Measurements from ENCODE around the gene FGD5.

GRCh38 chr3:14957925-14958324 lies 139.2 kb downstream of the FGD5 start:
- TF ChIP-seq CTCF (IDR thresholded peaks at IDR 0.05) (no peak), POLR2A (IDR thresholded peaks at IDR 0.05) (no peak)
